ENCODE results near the gene HES4. TPM values are rescaled to one million over a fixed set of nuclear protein-coding genes. Genes with fewer than 3 reads are reported as not detected.
"Not testable (repeated sequence)": the region's sequence is repeated elsewhere in the genome, so short reads cannot be mapped to it uniquely, and the experiment has no call there.

HES4 gene
- total and polyA plus RNA-seq, 2 of the 13 experiments (the other 11 are each of a cell fraction or from before 2014, with no cell fraction given): 8.8 to 10.6 TPM

DNA sequence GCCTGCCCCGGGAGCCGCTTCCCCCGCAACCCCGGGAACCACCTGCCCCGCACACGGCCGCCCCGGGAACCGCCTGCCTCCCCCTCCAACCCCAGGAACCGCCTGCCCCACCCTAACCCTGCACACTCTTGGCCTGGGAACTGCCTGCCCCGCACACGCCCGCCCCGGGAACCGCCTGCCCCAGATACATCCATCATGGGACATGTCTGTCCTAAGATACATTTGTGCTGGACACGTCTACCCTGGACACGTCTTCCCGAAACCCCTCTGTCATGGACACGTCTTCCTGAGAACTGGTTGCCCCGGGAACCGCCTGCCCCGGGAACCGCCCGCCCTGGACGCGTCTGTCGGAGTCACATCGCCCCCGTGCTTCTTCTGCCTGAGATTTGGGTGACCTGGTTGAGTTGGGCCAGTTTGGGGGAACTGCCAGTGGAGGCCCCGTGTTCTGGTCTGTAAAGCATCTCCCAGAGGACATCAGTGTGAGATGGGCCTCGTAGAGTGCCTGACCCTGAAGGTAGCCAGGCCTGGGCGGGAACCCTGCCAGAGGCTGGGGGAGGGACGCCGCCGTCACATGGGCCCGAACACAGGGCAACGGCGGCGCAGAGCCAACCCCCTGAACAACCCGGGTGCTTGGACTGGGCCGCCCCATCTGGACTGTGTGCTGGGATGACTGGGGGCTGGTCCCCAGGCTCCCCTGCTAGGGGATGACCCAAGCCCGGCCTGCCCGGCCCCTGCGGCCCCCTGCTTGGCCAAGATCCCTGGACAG, 21.6 kb downstream of the HES4 start:
- H3K27ac ChIP-seq (ENCODE audit: extremely low read length, insufficient read depth, low read length): no peak overlapping the region
- in situ Hi-C loops (cut with HindIII; ENCODE audit: extremely low pct_ligation_motif_present, low pct_unique_long_range_greater_than_20kb) (no loop called here), intact Hi-C loops (cut with micrococcal nuclease; ENCODE audit: unreplicated experiment) (no loop called here)
- no peaks in the 10 kb centered on the region for H3K79me2 ChIP-seq (ENCODE audit: insufficient read depth, low read length)
- no peak for FAIRE-seq
- TF ChIP-seq ZNF816 (CRISPR knock-in tag; IDR thresholded peaks at IDR 0.05; ENCODE audit: borderline replicate concordance) (no peak), ZC3H13 (CRISPR knock-in tag; IDR thresholded peaks at IDR 0.05) (0 out of 2 replicates have a peak, but pooled peaks have one; percentile 24), EED (CRISPR knock-in tag; IDR thresholded peaks at IDR 0.05) (0 out of 2 replicates have a peak, but pooled peaks have one; percentile 30)
- H3K9me3 ChIP-seq (ENCODE audit: low read length): no peaks in the 10 kb centered on the region
- peak overlapping the region; percentile 12; the same call in 1 of the 2 replicates for H3K4me2 ChIP-seq (ENCODE audit: low read depth, low read length)
- H3K4me1 ChIP-seq (ENCODE audit: insufficient read depth, low read length): peaks cover 47% of the 10 kb centered on the region
- BruUV-seq (replicated peaks): no TSS peak
- no peak overlapping the region; a peak in 1 of 6 replicates for H3K4me3 ChIP-seq (replicated peaks in 1 of 3; ENCODE audit: insufficient read depth in 1 of 3, low read depth in 2 of 3, low read length in 3 of 3)
- peaks cover 18 to 45% of the 10 kb centered on the region in 2 experiments for H3K27me3 ChIP-seq (ENCODE audit: control insufficient read depth in 1 of 2, insufficient read depth in 2 of 2, low read length in 2 of 2)
- DNase-seq (ENCODE audit: low spot score): no peak
- no peak for ATAC-seq
- POLR2A ChIA-PET: no interaction called here
- WGBS (ENCODE audit: low lambda C conversion rate): 57% methylated on average over 14 of the region's 44 CpGs
- H4K20me1 ChIP-seq (ENCODE audit: insufficient read depth, low read length): no peaks in the 10 kb centered on the region
- CTCF ChIA-PET (ENCODE audit: low intra/inter-chr PET ratio, low total read pairs): no interaction called here
- no peaks in the 10 kb centered on the region for H3K36me3 ChIP-seq (replicated peaks in 1 of 2; ENCODE audit: control insufficient read depth in 1 of 2, insufficient read depth in 2 of 2, low read length in 2 of 2)
- no peak overlapping the region for H2AFZ ChIP-seq (ENCODE audit: low read length)
- H3K9ac ChIP-seq (ENCODE audit: insufficient read depth, low read depth, low read length): no peak overlapping the region

GRCh38 chr1:976791-977190, 23.1 kb downstream of the HES4 start:
- H4K20me1 ChIP-seq (ENCODE audit: insufficient read depth, low read length); FAIRE-seq; H3K4me3 ChIP-seq (replicated peaks in 1 of 3; ENCODE audit: insufficient read depth in 1 of 3, low read depth in 2 of 3, low read length in 3 of 3); intact Hi-C loops (cut with micrococcal nuclease; ENCODE audit: unreplicated experiment); BruUV-seq (replicated peaks); ATAC-seq; H3K79me2 ChIP-seq (ENCODE audit: insufficient read depth, low read length); H3K9ac ChIP-seq (ENCODE audit: insufficient read depth, low read depth, low read length); DNase-seq (ENCODE audit: low spot score); H3K4me2 ChIP-seq (ENCODE audit: low read depth, low read length); H3K36me3 ChIP-seq (replicated peaks in 1 of 2; ENCODE audit: control insufficient read depth in 1 of 2, insufficient read depth in 2 of 2, low read length in 2 of 2); in situ Hi-C loops (cut with HindIII; ENCODE audit: extremely low pct_ligation_motif_present, low pct_unique_long_range_greater_than_20kb); H3K9me3 ChIP-seq (ENCODE audit: low read length); H2AFZ ChIP-seq (ENCODE audit: low read length); H3K27ac ChIP-seq (ENCODE audit: extremely low read length, insufficient read depth, low read length): not testable (repeated sequence)
- WGBS (ENCODE audit: low lambda C conversion rate): 64% methylated on average over 19 of the region's 39 CpGs
- peaks cover 33% of the 10 kb centered on the region for H3K4me1 ChIP-seq (ENCODE audit: insufficient read depth, low read length)
- ChIA-PET POLR2A (interaction anchor here (1.1 to 1.5 kb wide), 2 partner anchors 10 to 30 kb away, joined by 3 to 11 read pairs; partner anchors contain the start of gene PLEKHN1), CTCF (ENCODE audit: low intra/inter-chr PET ratio, low total read pairs) (interaction anchor here (1.4 kb wide), 1 partner anchor 72 kb away, joined by 5 read pairs; no protein-coding TSS in a partner anchor)
- H3K27me3 ChIP-seq (ENCODE audit: control insufficient read depth in 1 of 2, insufficient read depth in 2 of 2, low read length in 2 of 2): peaks cover 12 to 30% of the 10 kb centered on the region in 2 experiments

Data from HepG2 (cell line).